22Rv1 (cell line): ENCODE results near the gene STEAP1B.
"Not testable (repeated sequence)": the region's sequence is repeated elsewhere in the genome, so short reads cannot be mapped to it uniquely, and the experiment has no call there.

Source experiments
- CTCF ChIP-seq: fragments of 450-650 bp; IDR thresholded peaks from 2 replicates; pipeline ENCODE4 v1.5.1; 2017; ENCODE audit warnings: mild to moderate bottlenecking
- ZFX ChIP-seq: fragments of 450-650 bp; IDR thresholded peaks from 2 replicates; pipeline ENCODE4 v1.6.1; 2017; ENCODE audit warnings: antibody characterized with exemption, borderline replicate concordance

- not testable (repeated sequence) for TF ChIP-seq CTCF, ZFX
Measured at GRCh38 chr7:22436552-22436951, 63.4 kb downstream of the STEAP1B start.
